ENCODE results near the gene WDFY1. TPM values are rescaled to one million over a fixed set of nuclear protein-coding genes. Genes with fewer than 3 reads are reported as not detected.
A peak's percentile ranks its signal among the peaks of the same experiment; 100 is the strongest.

WDFY1 gene
- total RNA-seq, 4 donors from 2014 or later, result 40.4 to 99.6 (median 71.6) TPM

DNA sequence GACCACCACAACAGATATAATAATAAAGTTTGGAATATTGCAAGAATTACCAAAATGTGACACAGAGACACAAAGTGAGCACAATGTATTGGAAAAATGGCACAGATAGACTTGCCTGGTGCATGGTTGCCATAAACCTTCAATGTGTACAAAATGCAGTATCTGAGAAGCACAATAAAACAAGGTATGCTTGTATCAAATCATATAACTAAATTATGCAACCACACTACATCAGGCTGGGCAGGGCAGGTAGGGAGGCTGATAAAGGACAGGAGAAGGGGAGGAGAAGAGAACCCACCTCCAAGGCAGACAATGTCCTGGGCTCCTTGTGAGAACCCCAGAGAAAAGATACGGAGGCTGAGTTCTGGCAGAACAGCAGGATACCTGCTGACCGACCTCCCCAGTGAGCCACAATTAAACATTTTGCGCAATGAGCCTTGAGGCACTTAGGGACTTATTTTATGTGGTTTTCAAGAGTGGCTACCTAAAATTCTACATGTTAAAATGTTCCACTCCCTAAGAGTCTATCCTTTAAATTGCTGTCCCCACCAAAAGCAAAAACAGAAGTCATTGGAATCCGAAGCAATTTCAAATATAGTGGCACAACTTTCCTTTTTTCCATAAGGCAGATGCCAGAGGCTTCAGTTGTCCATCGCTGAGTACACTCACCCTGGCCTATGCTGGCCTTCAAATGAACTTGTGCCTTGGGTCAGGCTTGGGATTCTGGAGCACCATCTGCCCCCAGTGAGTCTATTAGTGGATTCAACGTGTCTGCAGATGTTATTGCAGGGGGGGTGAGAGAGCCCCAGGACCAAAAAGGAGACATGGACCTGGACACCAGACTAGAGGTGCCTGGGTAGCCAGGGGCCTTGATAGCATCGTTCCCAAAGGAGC, 16.8 kb downstream of the WDFY1 start:
- WGBS, 2 donors (ENCODE audit: low coverage in 1 of 2), result 86 to 88% methylated on average over 3 to 7 of the region's 7 CpGs
- Histone ChIP-seq H3K36me3 (no peaks in the 10 kb centered on the region), H3K27ac (peak overlapping the region in 3 of 4 donors; percentile 21 to 39 (median 24)), H3K4me3 (no peak overlapping the region), H3K27me3 (no peaks in the 10 kb centered on the region), H3K9me3 (peaks cover 0 to 5% of the 10 kb centered on the region in 2 donors), H3K4me1 (peaks cover 4 to 41% (median 21%) of the 10 kb centered on the region in 4 donors)
- in situ Hi-C loops (cut with MboI; ENCODE audit: low pct_ligation_motif_present in 1 of 4, low pct_unique_long_range_greater_than_20kb in 1 of 4, low sequenced_read_pairs in 3 of 4), result no loop called here
- intact Hi-C loops (cut with DNase I; ENCODE audit: low total_unique reads), result no loop called here
- DNase-seq, result no peak
- TF ChIP-seq POLR2AphosphoS5 (IDR thresholded peaks at IDR 0.05) (no peak), EP300 (IDR thresholded peaks at IDR 0.05; ENCODE audit: low read depth) (no peak), POLR2A (IDR thresholded peaks at IDR 0.05) (no peak)
- TF ChIP-seq, protein P1, sequence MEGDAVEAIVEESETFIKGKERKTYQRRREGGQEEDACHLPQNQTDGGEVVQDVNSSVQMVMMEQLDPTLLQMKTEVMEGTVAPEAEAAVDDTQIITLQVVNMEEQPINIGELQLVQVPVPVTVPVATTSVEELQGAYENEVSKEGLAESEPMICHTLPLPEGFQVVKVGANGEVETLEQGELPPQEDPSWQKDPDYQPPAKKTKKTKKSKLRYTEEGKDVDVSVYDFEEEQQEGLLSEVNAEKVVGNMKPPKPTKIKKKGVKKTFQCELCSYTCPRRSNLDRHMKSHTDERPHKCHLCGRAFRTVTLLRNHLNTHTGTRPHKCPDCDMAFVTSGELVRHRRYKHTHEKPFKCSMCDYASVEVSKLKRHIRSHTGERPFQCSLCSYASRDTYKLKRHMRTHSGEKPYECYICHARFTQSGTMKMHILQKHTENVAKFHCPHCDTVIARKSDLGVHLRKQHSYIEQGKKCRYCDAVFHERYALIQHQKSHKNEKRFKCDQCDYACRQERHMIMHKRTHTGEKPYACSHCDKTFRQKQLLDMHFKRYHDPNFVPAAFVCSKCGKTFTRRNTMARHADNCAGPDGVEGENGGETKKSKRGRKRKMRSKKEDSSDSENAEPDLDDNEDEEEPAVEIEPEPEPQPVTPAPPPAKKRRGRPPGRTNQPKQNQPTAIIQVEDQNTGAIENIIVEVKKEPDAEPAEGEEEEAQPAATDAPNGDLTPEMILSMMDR (IDR thresholded peaks at IDR 0.05), result no peak

- Histone ChIP-seq H3K9me3 (peaks cover 0 to 5% of the 10 kb centered on the region in 2 donors), H3K36me3 (no peaks in the 10 kb centered on the region), H3K4me3 (no peak overlapping the region), H3K4me1 (peaks cover 1 to 24% (median 11%) of the 10 kb centered on the region in 4 donors), H3K27me3 (no peaks in the 10 kb centered on the region), H3K27ac (no peak overlapping the region)
- intact Hi-C loops (cut with DNase I; ENCODE audit: low total_unique reads) (no loop called here), in situ Hi-C loops (cut with MboI; ENCODE audit: low pct_ligation_motif_present in 1 of 4, low pct_unique_long_range_greater_than_20kb in 1 of 4, low sequenced_read_pairs in 3 of 4) (no loop called here)
- TF ChIP-seq EP300 (IDR thresholded peaks at IDR 0.05; ENCODE audit: low read depth) (no peak), POLR2A (IDR thresholded peaks at IDR 0.05) (no peak), POLR2AphosphoS5 (IDR thresholded peaks at IDR 0.05) (no peak)
- TF ChIP-seq, protein P1 (IDR thresholded peaks at IDR 0.05), result no peak
- 95 to 100% methylated on average over 3 of the region's 3 CpGs for WGBS, 2 donors (ENCODE audit: low coverage in 1 of 2)
- DNase-seq, result no peak
Measured at GRCh38 chr2:223925106-223925505, 20.0 kb downstream of the WDFY1 start.

DNA sequence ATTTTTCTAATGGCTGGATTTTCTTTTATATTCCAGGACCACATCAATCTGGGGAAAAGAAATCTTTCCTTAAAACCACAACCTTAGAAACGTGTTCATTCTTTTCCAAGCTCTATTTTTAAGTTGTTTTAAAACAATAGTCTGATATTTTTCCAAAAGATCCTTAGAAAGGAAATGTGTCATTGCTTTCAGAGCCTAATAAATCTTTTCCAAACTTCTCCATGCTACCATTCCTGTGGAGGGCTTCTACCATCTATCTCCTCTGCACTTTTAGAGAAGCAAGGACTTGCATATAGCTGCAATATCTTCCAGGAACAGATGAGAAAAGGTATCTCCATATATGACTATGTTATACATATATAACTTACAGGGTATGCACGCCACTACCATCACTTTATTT, 21.2 kb downstream of the WDFY1 start:
- 76 to 85% methylated on average over 2 of the region's 2 CpGs for WGBS, 2 donors (ENCODE audit: low coverage in 1 of 2)
- in situ Hi-C loops (cut with MboI; ENCODE audit: low pct_ligation_motif_present in 1 of 4, low pct_unique_long_range_greater_than_20kb in 1 of 4, low sequenced_read_pairs in 3 of 4), result no loop called here

DNA sequence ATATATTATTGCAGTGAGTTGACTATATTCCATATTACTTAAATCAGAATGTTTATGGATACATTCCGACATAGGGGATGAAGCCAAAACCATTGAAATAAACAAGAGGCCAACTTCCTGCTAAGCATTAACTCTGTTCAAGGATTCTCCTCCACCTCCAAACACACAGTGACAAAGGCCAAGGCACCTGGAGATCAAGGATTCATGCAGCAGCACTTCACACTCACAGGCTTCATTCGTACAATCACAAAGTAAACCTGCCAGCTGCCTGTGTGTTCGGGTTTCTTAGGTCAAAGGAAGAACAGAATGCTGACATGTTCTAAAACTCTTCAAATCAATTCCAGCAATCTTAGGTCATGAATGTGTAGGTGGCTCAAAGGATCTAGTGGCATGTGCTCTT, 22.8 kb downstream of the WDFY1 start:
- Histone ChIP-seq H3K4me1 (peaks cover 0 to 6% (median 0%) of the 10 kb centered on the region in 4 donors), H3K27ac (no peak overlapping the region), H3K9me3 (peaks cover 0 to 5% of the 10 kb centered on the region in 2 donors), H3K36me3 (peaks cover 0 to 4% (median 0%) of the 10 kb centered on the region in 4 donors), H3K27me3 (no peaks in the 10 kb centered on the region), H3K4me3 (no peak overlapping the region)
- TF ChIP-seq POLR2A (IDR thresholded peaks at IDR 0.05) (no peak), EP300 (IDR thresholded peaks at IDR 0.05; ENCODE audit: low read depth) (no peak), POLR2AphosphoS5 (IDR thresholded peaks at IDR 0.05) (no peak)
- TF ChIP-seq, protein P1 (IDR thresholded peaks at IDR 0.05), result no peak
- in situ Hi-C loops (cut with MboI; ENCODE audit: low pct_ligation_motif_present in 1 of 4, low pct_unique_long_range_greater_than_20kb in 1 of 4, low sequenced_read_pairs in 3 of 4), result no loop called here
- DNase-seq, result no peak
- intact Hi-C loops (cut with DNase I; ENCODE audit: low total_unique reads), result no loop called here
- 72 to 100% methylated on average over 1 to 3 of the region's 3 CpGs for WGBS, 2 donors (ENCODE audit: low coverage in 1 of 2)

More for the DNA sequence above, 21.2 kb downstream of the WDFY1 start:
- DNase-seq, result no peak
- Histone ChIP-seq H3K27ac (no peak overlapping the region), H3K4me1 (peaks cover 0 to 15% (median 4%) of the 10 kb centered on the region in 4 donors), H3K4me3 (no peak overlapping the region), H3K9me3 (peaks cover 0 to 5% of the 10 kb centered on the region in 2 donors), H3K27me3 (no peaks in the 10 kb centered on the region), H3K36me3 (no peaks in the 10 kb centered on the region)
- TF ChIP-seq POLR2A (IDR thresholded peaks at IDR 0.05), result no peak
- no peak for TF ChIP-seq EP300 (IDR thresholded peaks at IDR 0.05; ENCODE audit: low read depth)
- intact Hi-C loops (cut with DNase I; ENCODE audit: low total_unique reads), result no loop called here
